Neuronal stem cell (in vitro differentiated cells): ENCODE measurements around the gene KIF2A.

Experiments
- DNase-seq: peaks from one replicate; pipeline ENCODE4 v3.0.0-alpha.2; 2013; ENCODE audit warnings: low spot score
- H2AFZ ChIP-seq: one replicate; pipeline ENCODE4 v1.6.1; 2013; ENCODE audit warnings: mild to moderate bottlenecking, low read length, inconsistent platforms
- H2AK5ac ChIP-seq: 2 replicates; pipeline ENCODE4 v1.6.1; 2013; ENCODE audit warnings: low read depth, mild to moderate bottlenecking, inconsistent platforms, low read length, moderate library complexity, mixed read lengths
- H2BK120ac ChIP-seq: 2 replicates; pipeline ENCODE4 v1.6.1; 2013; ENCODE audit warnings: low read depth, mild to moderate bottlenecking, inconsistent platforms, low read length, moderate library complexity, mixed read lengths
- H2BK12ac ChIP-seq: one replicate; pipeline ENCODE4 v1.6.1; 2013; ENCODE audit warnings: low read length, inconsistent platforms
- H2BK15ac ChIP-seq: 2 replicates; pipeline ENCODE4 v1.6.1; 2013; ENCODE audit warnings: mild to moderate bottlenecking, low read length, inconsistent platforms, mixed read lengths
- H2BK5ac ChIP-seq: one replicate; pipeline ENCODE4 v1.6.1; 2013; ENCODE audit warnings: inconsistent platforms, mild to moderate bottlenecking, low read length, moderate library complexity
- H3K14ac ChIP-seq: one replicate; pipeline ENCODE4 v1.6.1; 2013; ENCODE audit warnings: low read length, inconsistent platforms
- H3K18ac ChIP-seq: 2 replicates; pipeline ENCODE4 v1.6.1; 2013; ENCODE audit warnings: low read length, inconsistent platforms
- H3K23ac ChIP-seq: 2 replicates; pipeline ENCODE4 v1.6.1; 2013; ENCODE audit warnings: low read depth, mild to moderate bottlenecking, mixed read lengths, low read length, inconsistent platforms; ENCODE audit not compliant: poor library complexity
- H3K27ac ChIP-seq: replicated peaks from 3 replicates; pipeline ENCODE4 v1.5.1; 2013; ENCODE audit warnings: low read length, inconsistent platforms
- H3K27me3 ChIP-seq, 3 experiments: 2 replicates each; pipeline ENCODE4 v1.6.1; 2013; ENCODE audit warnings: low read length in 3 of 3, mild to moderate bottlenecking in 2 of 3, inconsistent platforms in 1 of 3, low read depth in 1 of 3, mixed read lengths in 1 of 3, moderate library complexity in 1 of 3; ENCODE audit not compliant: control insufficient read depth in 3 of 3, insufficient read depth in 3 of 3
- H3K36me3 ChIP-seq, 2 donors: replicated peaks in 1 of 2; 2 replicates each; pipeline ENCODE4 v1.6.1; 2013; ENCODE audit warnings: low read length in 2 of 2; ENCODE audit not compliant: control insufficient read depth in 2 of 2, insufficient read depth in 2 of 2
- H3K4ac ChIP-seq: 2 replicates; pipeline ENCODE4 v1.6.1; 2013; ENCODE audit warnings: inconsistent platforms, mild to moderate bottlenecking, low read length, moderate library complexity
- H3K4me1 ChIP-seq, 2 donors: 1 replicate in 1 of 2; 2 replicates in 1 of 2; pipeline ENCODE4 v1.6.1; 2013; ENCODE audit warnings: low read length in 2 of 2, low read depth in 1 of 2; ENCODE audit not compliant: control insufficient read depth in 2 of 2, insufficient read depth in 1 of 2
- H3K4me2 ChIP-seq: one replicate; pipeline ENCODE4 v1.6.1; 2013; ENCODE audit warnings: mild to moderate bottlenecking, low read length, inconsistent platforms; ENCODE audit not compliant: insufficient read depth, poor library complexity, severe bottlenecking
- H3K4me3 ChIP-seq, 2 donors: 2 replicates each; pipeline ENCODE4 v1.5.1; 2013; ENCODE audit warnings: low read length in 2 of 2, mild to moderate bottlenecking in 2 of 2, inconsistent platforms in 1 of 2, moderate library complexity in 1 of 2
- H3K79me1 ChIP-seq: one replicate; pipeline ENCODE4 v1.6.1; 2013; ENCODE audit warnings: low read depth, mild to moderate bottlenecking, inconsistent platforms, low read length, moderate library complexity
- H3K9ac ChIP-seq: one replicate; pipeline ENCODE4 v1.6.1; 2013; ENCODE audit warnings: mild to moderate bottlenecking, low read depth, low read length, inconsistent platforms; ENCODE audit not compliant: poor library complexity
- H3K9me3 ChIP-seq, 2 donors: replicated peaks in 1 of 2; 2 replicates each; pipeline versions ENCODE3 to v1.6.1; 2013; ENCODE audit warnings: low read length in 2 of 2, mild to moderate bottlenecking in 2 of 2, inconsistent platforms in 1 of 2, low read depth in 1 of 2, mixed read lengths in 1 of 2, moderate library complexity in 1 of 2; ENCODE audit not compliant: control insufficient read depth in 2 of 2, insufficient read depth in 1 of 2
- H4K8ac ChIP-seq: one replicate; pipeline ENCODE4 v1.6.1; 2013; ENCODE audit warnings: low read depth, mild to moderate bottlenecking, inconsistent platforms, low read length, moderate library complexity
- H4K91ac ChIP-seq: one replicate; pipeline ENCODE4 v1.6.1; 2013; ENCODE audit warnings: low read length, low read depth, mild to moderate bottlenecking, inconsistent platforms; ENCODE audit not compliant: poor library complexity
- WGBS, 2 donors: extraction: QIAGEN DNeasy Blood & Tissue Kit; methylation state at CpG; one replicate each; pipeline ENCODE4 v1.1.7; 2013; ENCODE audit warnings: missing lambda C conversion rate in 2 of 2, mixed read lengths in 1 of 2; ENCODE audit not compliant: insufficient read length in 2 of 2, insufficient replicate concordance in 1 of 2; ENCODE audit errors: extremely low coverage in 2 of 2; 5-methylcytosine and 5-hydroxymethylcytosine counted together

KIF2A gene

GRCh38 chr5:62386824-62387223 lies 80.8 kb downstream of the KIF2A start:
- Histone ChIP-seq H3K9ac (no peak overlapping the region), H3K36me3 (peaks cover 10 to 96% of the 10 kb centered on the region in 2 donors), H2BK12ac (no peak overlapping the region), H3K79me1 (no peaks in the 10 kb centered on the region), H2BK120ac (no peak overlapping the region), H3K4ac (no peak overlapping the region), H3K18ac (no peak overlapping the region), H3K14ac (no peak overlapping the region), H4K8ac (no peak overlapping the region), H3K9me3 (no peaks in the 10 kb centered on the region), H3K4me1 (no peaks in the 10 kb centered on the region), H4K91ac (no peak overlapping the region), H2BK15ac (no peak overlapping the region), H2BK5ac (no peak overlapping the region), H3K4me3 (no peak overlapping the region), H3K23ac (no peak overlapping the region), H3K27ac (no peak overlapping the region), H2AFZ (no peak overlapping the region), H3K27me3 (no peaks in the 10 kb centered on the region), H3K4me2 (no peak overlapping the region), H2AK5ac (no peak overlapping the region)
- no peak for DNase-seq

GRCh38 chr5:62395210-62395950 lies 89.4 kb downstream of the KIF2A start:
- H3K4me1 ChIP-seq, result no peaks in the 10 kb centered on the region
- H3K27me3 ChIP-seq, result no peaks in the 10 kb centered on the region
- no peak overlapping the region for H2BK15ac ChIP-seq
- DNase-seq, result no peak
- H4K8ac ChIP-seq, result no peak overlapping the region
- no peak overlapping the region for H3K27ac ChIP-seq
- no peak overlapping the region for H2AFZ ChIP-seq
- no peak overlapping the region for H3K4me2 ChIP-seq
- H2AK5ac ChIP-seq, result no peak overlapping the region
- H3K23ac ChIP-seq, result no peak overlapping the region
- no peak overlapping the region for H3K14ac ChIP-seq
- H3K18ac ChIP-seq, result no peak overlapping the region
- no peak overlapping the region for H3K4me3 ChIP-seq
- H3K4ac ChIP-seq, result no peak overlapping the region
- H2BK120ac ChIP-seq, result no peak overlapping the region
- no CpG with 5 or more reads among the region's 5 CpGs for WGBS, 2 donors
- H2BK5ac ChIP-seq, result no peak overlapping the region
- no peak overlapping the region for H3K9ac ChIP-seq
- no peak overlapping the region for H2BK12ac ChIP-seq
- no peaks in the 10 kb centered on the region for H3K79me1 ChIP-seq
- H3K36me3 ChIP-seq, result peaks cover 9 to 95% of the 10 kb centered on the region in 2 donors
- no peak overlapping the region for H4K91ac ChIP-seq
- H3K9me3 ChIP-seq, result no peaks in the 10 kb centered on the region

- Histone ChIP-seq H3K27me3 (no peaks in the 10 kb centered on the region), H3K9ac (peak within 1 kb of the TSS; percentile 66), H3K4me1 (peaks cover 0 to 4% of the 10 kb centered on the region in 2 donors), H2BK15ac (no peak within 1 kb of the TSS), H2AK5ac (no peak within 1 kb of the TSS), H3K36me3 (peaks cover under 1 to 32% of the 10 kb centered on the region in 2 donors), H2BK12ac (peak within 1 kb of the TSS; percentile 73), H2AFZ (peak within 1 kb of the TSS; percentile 96), H2BK120ac (no peak within 1 kb of the TSS), H3K23ac (peak within 1 kb of the TSS; percentile 96), H3K4me3 (peak within 1 kb of the TSS; percentile 75 to 88), H3K9me3 (no peaks in the 10 kb centered on the region), H3K4ac (no peak within 1 kb of the TSS), H4K8ac (no peak within 1 kb of the TSS), H3K14ac (no peak within 1 kb of the TSS), H3K18ac (peak within 1 kb of the TSS; percentile 94), H3K4me2 (peak within 1 kb of the TSS; percentile 76), H3K27ac (peak within 1 kb of the TSS; percentile 97), H3K79me1 (peaks cover 1% of the 10 kb centered on the region), H4K91ac (no peak within 1 kb of the TSS), H2BK5ac (no peak within 1 kb of the TSS)
- DNase-seq, result peak; percentile 94
- no CpG with 5 or more reads among the region's 66 CpGs for WGBS, 2 donors
Measured at GRCh38 chr5:62403411-62404250, 97.6 kb downstream of the KIF2A start, which contains the start of gene DIMT1. DIMT1 (minus strand) TSS chr5:62403905; CDS start chr5:62403772, 133 bp downstream.
